Measurements from ENCODE around the gene ELANE. TPM values are rescaled to one million over a fixed set of nuclear protein-coding genes. Genes with fewer than 3 reads are reported as not detected.
A peak's percentile ranks its signal among the peaks of the same experiment; 100 is the strongest.

The ELANE gene
- total RNA-seq, 2 donors from 2014 or later: 0.41 TPM; not detected in 1

DNA sequence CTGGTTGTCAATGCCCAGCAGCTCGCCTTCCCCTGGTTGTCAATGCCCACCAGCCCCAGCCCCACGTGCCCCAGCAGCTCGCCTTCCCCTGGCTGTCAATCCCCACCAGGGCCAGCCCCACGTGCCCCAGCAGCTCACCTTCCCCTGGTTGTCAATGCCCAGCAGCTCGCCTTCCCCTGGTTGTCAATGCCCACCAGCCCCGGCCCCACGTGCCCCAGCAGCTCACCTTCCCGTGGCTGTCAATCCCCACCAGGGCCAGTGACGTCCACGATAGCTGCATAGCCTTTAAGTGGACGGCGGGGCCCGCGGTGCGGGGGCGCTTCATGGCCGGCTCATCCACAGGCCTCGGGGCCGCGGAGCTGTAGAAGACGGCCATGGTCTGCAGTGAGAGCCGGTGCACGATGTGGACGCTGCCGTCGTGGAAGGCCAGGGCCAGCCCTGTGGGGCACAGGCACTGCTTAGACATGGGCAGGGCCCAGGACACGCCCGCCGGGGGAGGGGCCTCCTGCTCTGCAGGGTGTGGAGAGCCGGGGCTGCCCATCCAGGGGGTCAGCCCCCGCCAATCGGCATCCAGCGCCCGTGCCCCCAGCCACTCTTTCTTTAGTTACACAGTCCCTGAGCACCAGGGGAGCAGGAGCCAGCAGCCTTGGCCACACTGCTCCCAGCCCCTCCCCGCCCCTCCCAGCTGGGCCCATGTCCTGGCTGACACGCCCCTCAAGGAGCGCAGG, 27.8 kb downstream of the ELANE start:
- Histone ChIP-seq H3K4me3 (no peak overlapping the region), H3K9me3 (no peaks in the 10 kb centered on the region), H3K4me1 (ENCODE audit: control insufficient read depth in 1 of 2, low read depth in 2 of 2) (no peaks in the 10 kb centered on the region), H3K27ac (no peak overlapping the region), H3K27me3 (replicated peaks; ENCODE audit: insufficient read depth) (no peaks in the 10 kb centered on the region), H3K36me3 (peaks cover 67% of the 10 kb centered on the region)
- DNase-seq (ENCODE audit: low spot score) (no peak), ATAC-seq (ENCODE audit: insufficient number of reproducible peaks, low FRiP score, low read depth) (no peak)
- TF ChIP-seq, protein P1, sequence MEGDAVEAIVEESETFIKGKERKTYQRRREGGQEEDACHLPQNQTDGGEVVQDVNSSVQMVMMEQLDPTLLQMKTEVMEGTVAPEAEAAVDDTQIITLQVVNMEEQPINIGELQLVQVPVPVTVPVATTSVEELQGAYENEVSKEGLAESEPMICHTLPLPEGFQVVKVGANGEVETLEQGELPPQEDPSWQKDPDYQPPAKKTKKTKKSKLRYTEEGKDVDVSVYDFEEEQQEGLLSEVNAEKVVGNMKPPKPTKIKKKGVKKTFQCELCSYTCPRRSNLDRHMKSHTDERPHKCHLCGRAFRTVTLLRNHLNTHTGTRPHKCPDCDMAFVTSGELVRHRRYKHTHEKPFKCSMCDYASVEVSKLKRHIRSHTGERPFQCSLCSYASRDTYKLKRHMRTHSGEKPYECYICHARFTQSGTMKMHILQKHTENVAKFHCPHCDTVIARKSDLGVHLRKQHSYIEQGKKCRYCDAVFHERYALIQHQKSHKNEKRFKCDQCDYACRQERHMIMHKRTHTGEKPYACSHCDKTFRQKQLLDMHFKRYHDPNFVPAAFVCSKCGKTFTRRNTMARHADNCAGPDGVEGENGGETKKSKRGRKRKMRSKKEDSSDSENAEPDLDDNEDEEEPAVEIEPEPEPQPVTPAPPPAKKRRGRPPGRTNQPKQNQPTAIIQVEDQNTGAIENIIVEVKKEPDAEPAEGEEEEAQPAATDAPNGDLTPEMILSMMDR (IDR thresholded peaks at IDR 0.05): no peak

DNA sequence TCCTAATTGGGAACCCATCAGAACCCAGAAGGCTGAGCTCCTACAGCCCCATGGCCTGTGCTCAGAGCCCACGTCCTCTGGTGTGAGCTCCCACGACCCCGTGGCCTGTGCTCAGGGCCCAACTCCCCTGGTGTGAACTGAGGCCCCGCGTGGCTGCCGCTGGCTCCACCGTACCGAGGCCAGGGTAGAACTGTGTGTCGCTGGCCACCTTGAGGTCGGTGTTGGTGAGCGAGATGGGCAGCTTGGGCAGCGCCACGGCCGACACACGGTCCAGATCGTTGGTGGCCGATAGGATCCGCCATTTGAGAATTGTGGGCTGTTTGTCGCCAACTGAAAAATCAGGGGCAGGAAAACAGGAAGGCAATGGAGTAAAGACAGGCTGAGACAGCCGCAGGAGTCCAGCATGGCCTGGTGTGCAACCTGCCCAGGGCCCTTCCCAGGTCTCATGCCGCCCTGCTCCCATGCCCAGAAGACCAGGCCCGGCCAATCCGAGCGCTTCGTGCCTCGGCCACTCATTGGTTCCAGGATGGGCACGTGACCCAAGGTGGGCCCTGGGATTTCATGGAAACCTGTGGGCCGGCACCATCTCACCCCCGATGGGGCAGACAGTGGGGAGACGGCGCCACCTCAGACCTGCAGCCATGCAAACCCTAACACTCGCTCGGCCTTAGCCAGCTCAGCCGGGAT, 29.4 kb downstream of the ELANE start:
- TF ChIP-seq, protein P1 (IDR thresholded peaks at IDR 0.05): no peak
- Histone ChIP-seq H3K27ac (no peak overlapping the region), H3K4me3 (no peak overlapping the region), H3K4me1 (ENCODE audit: control insufficient read depth in 1 of 2, low read depth in 2 of 2) (no peaks in the 10 kb centered on the region), H3K27me3 (replicated peaks; ENCODE audit: insufficient read depth) (no peaks in the 10 kb centered on the region), H3K9me3 (no peaks in the 10 kb centered on the region), H3K36me3 (peaks cover 66% of the 10 kb centered on the region)
- DNase-seq (ENCODE audit: low spot score): no peak
- ATAC-seq (ENCODE audit: insufficient number of reproducible peaks, low FRiP score, low read depth): no peak

DNA sequence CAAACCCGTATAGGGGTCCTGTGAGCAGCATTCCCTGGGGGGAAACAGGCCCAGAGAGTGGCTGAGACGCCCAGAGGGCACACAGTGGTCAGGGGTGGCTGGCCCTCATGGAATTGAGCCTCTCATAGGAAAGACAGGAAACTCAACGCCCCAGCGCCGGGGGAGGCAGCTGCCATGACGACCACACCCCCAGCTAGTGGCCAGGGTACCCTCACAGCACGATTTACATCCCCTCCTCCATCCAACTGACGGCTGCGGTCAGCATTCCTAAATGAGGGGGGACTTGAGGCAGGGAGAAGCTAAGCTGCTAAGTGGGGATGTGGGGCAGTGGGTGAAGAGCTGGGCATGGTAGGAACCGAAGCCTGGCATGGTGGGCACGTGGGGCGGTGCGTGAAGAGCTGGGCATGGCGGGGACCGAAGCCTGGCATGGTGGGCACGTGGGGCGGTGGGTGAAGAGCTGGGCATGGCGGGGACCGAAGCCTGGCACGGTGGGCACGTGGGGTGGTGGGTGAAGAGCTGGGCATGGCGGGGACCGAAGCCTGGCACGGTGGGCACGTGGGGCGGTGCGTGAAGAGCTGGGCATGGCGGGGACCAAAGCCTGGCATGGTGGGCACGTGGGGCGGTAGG, 30.9 kb downstream of the ELANE start:
- no peak for ATAC-seq (ENCODE audit: insufficient number of reproducible peaks, low FRiP score, low read depth)
- H3K27ac ChIP-seq: no peak overlapping the region
- no peaks in the 10 kb centered on the region for H3K4me1 ChIP-seq (ENCODE audit: control insufficient read depth in 1 of 2, low read depth in 2 of 2)
- no peak overlapping the region for H3K4me3 ChIP-seq
- TF ChIP-seq, protein P1 (IDR thresholded peaks at IDR 0.05): no peak
- no peak for DNase-seq (ENCODE audit: low spot score)
- H3K27me3 ChIP-seq (replicated peaks; ENCODE audit: insufficient read depth): no peaks in the 10 kb centered on the region
- peaks cover 66% of the 10 kb centered on the region for H3K36me3 ChIP-seq
- H3K9me3 ChIP-seq: no peaks in the 10 kb centered on the region

DNA sequence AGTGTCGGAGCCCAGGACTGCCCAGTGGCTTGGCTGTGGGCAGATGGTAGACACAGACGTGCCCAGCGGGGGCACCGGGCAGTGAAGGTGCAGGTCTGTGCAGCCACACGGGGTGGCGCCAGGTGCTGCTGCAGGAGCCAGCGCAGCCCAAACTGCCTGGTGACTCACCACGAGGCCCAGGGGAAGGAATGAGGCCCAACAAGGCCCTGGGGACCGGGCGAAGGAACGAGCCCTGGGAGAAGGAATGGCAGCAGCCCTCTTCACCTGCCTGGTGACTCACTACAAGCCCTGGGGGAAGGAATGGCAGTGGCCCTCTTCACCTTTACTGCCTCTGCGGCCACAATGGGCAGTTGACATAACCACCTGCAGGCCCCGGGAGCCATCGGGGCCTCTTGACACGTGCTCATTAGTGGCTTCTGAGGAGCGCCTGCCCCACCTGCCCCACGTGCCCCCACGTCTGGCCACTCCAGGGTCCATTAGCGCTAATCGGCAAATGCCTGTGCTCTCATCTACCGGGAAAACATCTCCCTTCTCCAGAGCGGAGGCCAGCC, 31.6 kb downstream of the ELANE start:
- ATAC-seq (ENCODE audit: insufficient number of reproducible peaks, low FRiP score, low read depth): peak; percentile 19
- peaks cover 66% of the 10 kb centered on the region for H3K36me3 ChIP-seq
- H3K27ac ChIP-seq: no peak overlapping the region
- no peak overlapping the region for H3K4me3 ChIP-seq
- no peaks in the 10 kb centered on the region for H3K4me1 ChIP-seq (ENCODE audit: control insufficient read depth in 1 of 2, low read depth in 2 of 2)
- no peak for DNase-seq (ENCODE audit: low spot score)
- no peaks in the 10 kb centered on the region for H3K27me3 ChIP-seq (replicated peaks; ENCODE audit: insufficient read depth)
- TF ChIP-seq, protein P1 (IDR thresholded peaks at IDR 0.05): no peak
- H3K9me3 ChIP-seq: no peaks in the 10 kb centered on the region

Data from thoracic aorta (tissue), 2 donors.